ENCODE results near the gene COLEC11. TPM values are rescaled to one million over a fixed set of nuclear protein-coding genes. Genes with fewer than 3 reads are reported as not detected.

COLEC11 gene
- total and polyA plus RNA-seq, 9 donors: 16.7 to 187 (median 59.9) TPM

DNA sequence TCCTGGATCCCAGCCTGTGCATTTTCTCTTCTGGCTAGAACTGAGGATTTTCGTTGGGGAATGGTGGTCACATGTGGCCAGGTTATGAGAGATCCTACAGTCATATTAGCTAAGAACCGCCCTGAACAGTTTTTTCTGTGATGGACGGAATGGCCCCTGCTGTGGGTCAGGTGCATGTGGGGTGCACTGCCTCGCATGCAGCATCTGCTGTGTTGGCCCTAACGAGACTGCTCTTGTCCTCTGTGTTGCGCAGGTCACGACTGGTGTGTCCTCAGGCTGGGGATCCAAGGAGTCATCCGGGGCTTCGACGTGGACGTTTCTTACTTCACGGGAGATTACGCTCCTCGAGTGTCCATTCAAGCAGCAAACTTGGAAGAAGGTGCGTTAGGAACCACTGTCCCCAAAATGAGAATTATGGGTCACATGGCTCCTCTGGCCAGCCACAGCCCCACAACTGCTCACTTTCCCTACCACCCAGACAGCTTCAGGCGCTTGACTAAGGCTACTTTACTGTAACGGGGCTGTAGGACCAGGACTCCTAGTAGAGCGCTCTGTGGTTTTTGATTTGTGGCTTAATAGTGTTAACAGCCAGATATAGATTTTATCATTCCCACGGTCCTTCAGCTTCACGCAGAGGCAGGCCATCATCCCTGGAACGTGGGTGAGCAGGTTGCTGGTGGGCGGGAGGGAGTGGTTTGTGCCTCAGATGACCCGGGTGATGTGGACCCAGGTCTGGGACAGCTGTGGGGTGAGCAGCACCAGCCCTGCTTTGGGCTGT, 84.9 kb downstream of the COLEC11 start:
- Histone ChIP-seq H3K4me3 (no peak overlapping the region), H3K4me1 (ENCODE audit: insufficient read depth) (no peaks in the 10 kb centered on the region), H3K27ac (no peak overlapping the region), H3K36me3 (no peaks in the 10 kb centered on the region), H3K27me3 (no peaks in the 10 kb centered on the region), H3K9me3 (no peaks in the 10 kb centered on the region)
- intact Hi-C loops (cut with DNase I): no loop called here
- WGBS, 3 donors: 83 to 87% (median 87%) methylated on average over 23 of the region's 23 CpGs
- no peak for DNase-seq
- TF ChIP-seq CTCF (IDR thresholded peaks at IDR 0.05) (no peak), POLR2A (IDR thresholded peaks at IDR 0.05) (no peak), EP300 (IDR thresholded peaks at IDR 0.05) (no peak)

GRCh38 chr2:3680548-3681345, 85.8 kb downstream of the COLEC11 start:
- Histone ChIP-seq H3K27me3 (no peaks in the 10 kb centered on the region), H3K36me3 (no peaks in the 10 kb centered on the region), H3K27ac (no peak overlapping the region), H3K4me1 (ENCODE audit: insufficient read depth) (no peaks in the 10 kb centered on the region), H3K4me3 (no peak overlapping the region), H3K9me3 (no peaks in the 10 kb centered on the region)
- TF ChIP-seq EP300 (IDR thresholded peaks at IDR 0.05) (no peak), CTCF (IDR thresholded peaks at IDR 0.05) (no peak), POLR2A (IDR thresholded peaks at IDR 0.05) (no peak)
- intact Hi-C loops (cut with DNase I): no loop called here
- no peak for DNase-seq
- 90 to 93% (median 90%) methylated on average over 18 of the region's 18 CpGs for WGBS, 3 donors

GRCh38 chr2:3681625-3682024, 86.7 kb downstream of the COLEC11 start:
- 90 to 94% (median 93%) methylated on average over 5 of the region's 5 CpGs for WGBS, 3 donors
- Histone ChIP-seq H3K4me3 (no peak overlapping the region), H3K27ac (no peak overlapping the region), H3K9me3 (no peaks in the 10 kb centered on the region), H3K4me1 (ENCODE audit: insufficient read depth) (no peaks in the 10 kb centered on the region), H3K27me3 (no peaks in the 10 kb centered on the region), H3K36me3 (no peaks in the 10 kb centered on the region)
- intact Hi-C loops (cut with DNase I): no loop called here
- no peak for DNase-seq
- TF ChIP-seq CTCF (IDR thresholded peaks at IDR 0.05) (no peak), EP300 (IDR thresholded peaks at IDR 0.05) (no peak), POLR2A (IDR thresholded peaks at IDR 0.05) (no peak)

DNA sequence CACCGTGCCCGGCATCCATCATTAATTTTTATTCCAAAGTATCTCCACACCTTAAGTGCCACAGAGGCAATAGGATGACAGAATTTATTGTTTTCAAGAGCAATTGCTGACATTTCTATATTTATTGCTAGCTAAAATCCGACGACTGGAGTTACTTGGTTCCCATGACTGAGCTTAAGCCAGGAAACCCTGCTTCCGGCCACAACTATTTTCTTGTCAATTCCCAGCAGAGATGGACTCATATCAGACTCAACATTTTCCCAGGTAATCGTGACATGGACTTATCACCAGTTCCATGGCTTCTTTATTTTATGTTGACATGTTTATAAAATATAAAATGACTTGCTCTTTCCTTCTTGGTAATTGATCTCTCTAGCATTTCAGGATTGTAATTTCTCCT, 87.9 kb downstream of the COLEC11 start:
- Histone ChIP-seq H3K27ac (no peak overlapping the region), H3K27me3 (no peaks in the 10 kb centered on the region), H3K36me3 (no peaks in the 10 kb centered on the region), H3K9me3 (no peaks in the 10 kb centered on the region), H3K4me3 (no peak overlapping the region), H3K4me1 (ENCODE audit: insufficient read depth) (no peaks in the 10 kb centered on the region)
- 77 to 80% (median 78%) methylated on average over 6 of the region's 6 CpGs for WGBS, 3 donors
- TF ChIP-seq CTCF (IDR thresholded peaks at IDR 0.05): no peak
- TF ChIP-seq EP300 (IDR thresholded peaks at IDR 0.05): no peak
- TF ChIP-seq POLR2A (IDR thresholded peaks at IDR 0.05): no peak
- intact Hi-C loops (cut with DNase I): no loop called here
- DNase-seq: no peak
